ENCODE measurements around the gene FIGN.

Gene FIGN

GRCh38 chr2:163736433-163737189, 803 bp upstream of the FIGN start:
- no peak for DNase-seq

- DNase-seq = no peak
Measured at GRCh38 chr2:163734881-163735684, 725 bp downstream of the FIGN start.

- no peak for DNase-seq
Measured at GRCh38 chr2:163734401-163734800, 1.4 kb downstream of the FIGN start.

DNA sequence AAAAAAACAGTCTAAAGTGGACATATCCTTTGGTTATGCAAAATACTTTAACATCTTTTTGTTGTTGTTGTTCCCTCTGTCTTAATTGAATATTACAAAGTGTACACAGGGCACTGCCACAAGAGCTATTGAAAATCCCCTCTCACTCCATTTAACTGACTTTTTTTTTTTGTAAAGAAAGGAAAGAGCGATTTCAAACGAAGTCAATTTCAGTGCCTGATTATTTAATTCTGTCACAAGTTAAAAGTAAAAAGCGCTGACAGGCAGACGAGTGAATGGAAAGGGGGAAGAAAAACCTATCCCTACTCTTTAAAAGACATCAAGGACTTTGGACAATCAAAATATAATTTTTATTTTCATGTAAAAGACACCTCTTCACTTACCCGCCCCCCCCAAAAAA, 1.9 kb downstream of the FIGN start:
- DNase-seq = no peak

DNA sequence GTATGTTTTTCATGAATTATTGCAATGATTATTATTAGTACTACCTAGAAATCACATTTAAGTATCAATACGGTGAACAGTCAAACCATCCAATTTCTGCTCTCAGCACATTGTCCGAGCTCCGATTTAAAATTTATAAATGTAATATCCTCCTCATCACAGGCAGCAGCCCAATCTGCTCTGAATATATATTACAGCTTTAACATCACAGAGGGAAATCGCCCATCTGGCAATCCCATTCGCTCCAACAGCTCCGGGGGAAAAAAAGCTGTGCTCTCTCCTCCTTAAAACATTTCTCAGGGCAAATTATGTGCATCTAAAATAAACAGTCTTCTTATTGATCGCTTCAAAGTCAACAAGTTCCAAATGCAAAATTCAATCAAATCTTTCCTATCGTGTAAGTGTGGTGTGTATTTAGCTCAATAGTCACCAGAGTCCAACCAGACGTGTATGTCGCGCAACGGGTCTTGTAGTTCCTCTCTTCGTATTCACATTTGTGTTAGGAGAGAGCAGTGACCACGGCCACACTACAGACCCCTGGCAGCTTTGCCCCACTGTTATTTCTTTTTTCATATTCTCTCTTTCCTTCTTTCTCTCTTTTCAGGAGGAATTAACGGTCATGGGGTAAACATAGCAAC, 2.4 kb downstream of the FIGN start:
- DNase-seq = no peak

GRCh38 chr2:163732727-163733126, 3.1 kb downstream of the FIGN start:
- DNase-seq = no peak

GRCh38 chr2:163731735-163732134, 4.1 kb downstream of the FIGN start:
- DNase-seq = no peak

DNA sequence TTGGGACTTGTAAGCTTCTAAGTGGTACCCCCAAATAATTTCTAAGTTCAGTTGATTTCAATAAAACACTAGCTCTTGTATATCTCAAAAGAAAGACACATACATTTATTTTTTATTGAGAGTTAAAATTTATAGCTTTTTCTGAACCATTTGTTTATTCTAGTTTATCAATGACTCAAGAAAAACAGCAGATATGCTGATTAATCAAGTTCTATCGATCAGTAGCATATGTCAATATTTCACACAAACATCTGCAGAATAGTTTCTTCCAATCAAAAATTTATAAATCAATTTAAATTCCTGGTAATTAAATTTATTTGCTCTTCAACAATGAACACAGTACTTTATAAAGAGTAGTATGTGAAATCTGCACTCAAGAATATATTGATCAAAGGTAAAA, 5.3 kb downstream of the FIGN start:
- no peak for DNase-seq

- DNase-seq = no peak
Measured at GRCh38 chr2:163729636-163730273, 6.1 kb downstream of the FIGN start.

- no peak for DNase-seq
Measured at GRCh38 chr2:163723881-163724280, 11.9 kb downstream of the FIGN start.

DNA sequence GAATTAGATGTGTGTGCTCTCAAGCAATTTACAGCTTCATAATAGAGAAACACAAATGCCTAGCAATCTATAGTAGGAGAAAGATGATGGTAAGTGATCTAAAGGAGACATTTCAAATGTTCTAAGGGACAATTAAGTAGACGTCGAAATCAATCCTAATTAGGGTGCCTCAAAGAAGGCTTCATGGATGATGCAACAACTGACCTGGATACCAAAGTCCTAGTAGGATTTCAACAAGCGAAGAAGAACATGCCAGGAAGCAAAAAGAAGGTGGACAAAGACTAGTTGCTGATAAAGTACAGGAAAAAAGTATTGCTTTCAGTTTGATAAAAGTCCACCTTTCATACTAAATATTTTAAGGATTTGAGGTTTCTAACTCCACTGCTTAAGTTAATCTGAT, 12.5 kb downstream of the FIGN start:
- DNase-seq = no peak

DNA sequence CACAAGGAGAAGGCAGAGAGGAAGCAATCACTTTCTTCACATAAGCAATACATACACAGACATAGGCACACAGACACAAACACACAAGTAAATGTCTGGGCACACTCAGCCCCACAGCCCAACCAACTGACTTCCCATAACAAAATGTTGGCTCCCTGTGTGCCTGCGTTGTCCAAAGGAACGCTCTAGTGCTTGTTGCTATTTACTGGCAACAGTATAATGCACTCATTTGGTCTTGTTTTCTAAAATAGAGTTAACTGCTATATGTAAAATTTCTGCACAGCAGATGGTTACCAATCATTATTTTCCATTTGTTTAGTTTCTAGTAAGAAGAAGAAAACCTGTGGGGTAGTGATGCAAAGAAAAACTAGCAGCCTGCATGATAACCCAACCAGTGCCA, 16.5 kb downstream of the FIGN start:
- no peak for DNase-seq

DNA sequence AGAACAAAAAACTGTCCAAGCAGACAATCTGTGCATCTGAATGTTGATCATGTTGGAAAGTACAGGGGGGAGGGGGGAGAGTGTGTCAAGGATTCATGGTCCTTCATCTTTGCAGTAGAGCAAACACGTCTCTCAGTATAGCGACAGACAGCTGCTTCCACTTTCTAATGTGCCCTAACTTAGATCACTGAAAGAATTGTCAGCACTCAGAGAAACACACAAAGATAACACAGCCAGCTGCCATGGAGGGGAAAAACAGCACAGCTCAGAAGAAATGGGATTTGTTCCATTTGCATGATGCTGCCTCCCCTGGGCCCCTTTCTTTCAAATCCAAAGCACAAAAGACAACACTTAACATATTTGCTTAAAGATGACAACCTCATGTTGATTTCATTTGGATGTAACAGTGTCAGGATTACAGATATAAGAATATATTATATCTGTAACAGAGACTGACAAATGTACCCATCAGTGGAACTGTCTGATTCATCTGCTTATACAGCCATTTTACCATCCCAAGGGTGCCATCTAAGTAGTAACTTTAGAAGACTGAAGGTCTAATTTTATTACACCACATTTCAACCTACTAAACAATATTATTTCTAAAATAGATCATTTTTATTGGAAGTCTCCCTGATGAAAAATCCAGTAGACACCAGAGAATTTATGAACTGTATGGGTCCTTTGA, 17.7 kb downstream of the FIGN start:
- no peak for DNase-seq

DNA sequence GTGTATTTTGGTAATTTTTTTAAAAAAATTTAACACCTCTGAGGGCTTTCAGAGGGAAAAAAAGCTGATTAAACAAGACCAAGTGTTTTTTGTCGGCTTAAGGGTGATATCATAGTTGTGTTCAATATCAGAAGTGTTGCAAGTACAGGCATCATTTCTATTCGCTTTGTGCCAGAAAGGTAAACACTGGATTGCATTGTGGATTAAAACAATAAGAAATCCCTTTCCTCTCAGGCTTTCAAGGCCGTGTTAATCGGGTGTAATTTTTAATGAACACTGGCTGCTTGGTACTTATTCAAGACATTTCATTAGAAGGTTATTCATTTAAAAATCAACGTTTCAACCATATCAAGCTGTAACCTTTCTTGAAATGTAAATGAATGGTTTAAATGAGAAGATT, 18.3 kb downstream of the FIGN start:
- DNase-seq = no peak

DNA sequence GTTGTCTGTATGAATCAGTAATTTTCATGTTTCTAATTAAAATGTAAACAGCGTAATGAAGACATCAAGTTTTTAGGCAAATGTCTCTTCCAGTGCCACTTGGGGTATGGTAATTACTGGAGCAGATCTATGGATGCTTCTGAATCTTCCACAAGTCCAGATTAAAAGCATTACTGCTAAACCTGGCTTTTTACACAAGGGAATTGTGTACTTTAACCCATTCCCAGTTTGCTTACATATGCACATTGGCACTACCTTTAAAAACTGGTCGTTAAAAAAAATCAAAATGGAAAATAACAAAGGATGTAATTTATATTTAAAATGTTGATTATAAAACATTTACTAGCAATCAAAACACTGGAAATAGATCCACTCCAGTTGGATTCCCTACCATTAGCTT, 19.7 kb downstream of the FIGN start:
- DNase-seq = no peak

GRCh38 chr2:163715668-163716067, 20.1 kb downstream of the FIGN start:
- DNase-seq = no peak

- DNase-seq = no peak
Measured at GRCh38 chr2:163715199-163715598, 20.6 kb downstream of the FIGN start.

DNA sequence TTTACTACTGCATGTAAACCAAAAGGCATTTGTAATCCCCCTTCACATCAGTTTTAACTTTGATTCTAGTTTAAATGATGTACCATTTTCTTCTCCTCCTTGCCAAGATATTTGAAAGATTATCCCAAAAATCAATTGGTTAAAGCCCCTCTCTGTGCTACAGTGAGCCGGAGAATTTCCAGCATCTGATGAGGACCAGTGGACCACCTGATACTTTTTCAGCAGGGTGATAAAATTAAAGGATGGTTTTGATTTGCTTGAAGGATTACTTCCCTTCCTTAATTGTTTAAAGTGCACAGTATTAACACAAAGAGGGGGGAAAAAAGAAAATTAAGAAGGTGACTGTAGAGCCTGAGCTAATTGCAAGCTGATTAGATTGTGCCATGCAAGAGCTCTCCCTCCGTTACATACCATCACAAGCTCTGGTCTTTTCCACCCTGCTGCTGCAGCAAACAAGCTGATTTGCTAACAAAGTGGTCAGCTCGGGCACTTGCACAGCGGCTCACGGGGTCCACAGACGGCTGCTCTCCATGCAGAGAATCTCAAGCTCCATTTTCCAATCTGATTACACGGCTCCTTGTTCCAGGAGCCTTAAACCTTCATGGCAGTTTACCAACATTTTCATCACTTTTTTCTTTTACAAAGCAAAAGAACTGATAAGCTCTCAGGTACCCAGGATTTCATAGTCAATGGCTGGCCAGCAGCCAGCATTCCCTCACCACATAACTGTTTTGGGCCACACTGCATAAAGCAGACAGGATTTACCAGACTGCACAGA, 22.1 kb downstream of the FIGN start:
- DNase-seq = no peak

DNA sequence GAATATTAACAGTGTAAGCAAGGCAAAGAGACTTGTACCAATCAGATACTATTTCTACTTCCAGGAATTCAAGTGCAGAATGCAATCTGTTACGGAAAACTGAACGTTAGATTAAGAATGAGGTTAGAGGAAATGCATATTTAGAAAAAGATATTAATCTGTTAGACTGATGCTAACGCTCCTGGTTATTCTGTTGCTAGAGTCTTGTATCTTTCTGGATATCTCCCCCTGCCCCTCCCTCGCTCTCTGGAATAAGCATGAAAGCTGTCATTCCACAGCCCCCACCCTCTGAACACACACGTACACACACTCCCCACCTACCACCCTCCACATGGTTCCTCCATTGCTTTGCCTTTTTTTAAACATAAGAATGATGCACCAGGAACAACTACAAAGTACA, 24.1 kb downstream of the FIGN start:
- DNase-seq = no peak

DNA sequence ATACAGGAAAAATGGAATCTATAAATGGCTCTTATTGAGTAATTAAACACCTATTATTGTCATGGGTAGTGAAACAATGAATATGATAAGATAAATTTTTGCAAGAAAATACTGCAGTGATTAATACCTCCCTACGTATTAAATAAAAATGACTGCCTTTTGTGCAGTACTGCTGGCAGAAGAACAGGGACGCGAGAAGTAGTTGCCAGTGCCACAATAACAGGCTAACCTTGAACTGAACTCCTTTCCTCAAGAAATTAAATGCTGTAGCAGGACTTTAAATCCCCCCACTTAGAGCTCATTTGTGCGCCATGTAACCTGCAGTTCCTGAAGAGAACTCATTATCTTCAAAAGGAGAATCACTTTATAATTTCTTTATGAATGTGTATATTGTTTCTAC, 24.6 kb downstream of the FIGN start:
- DNase-seq = no peak

GRCh38 chr2:163709270-163709669, 26.5 kb downstream of the FIGN start:
- no peak for DNase-seq

- no peak for DNase-seq
Measured at GRCh38 chr2:163708265-163708664, 27.5 kb downstream of the FIGN start.

Measured in stimulated activated CD4-positive, alpha-beta T cell treated with anti-CD3 and anti-CD28 coated beads, Interleukin-4, amount 100 ng/mL, for 1 hour (primary cell).